SHP77 (cell line): Measurements from ENCODE around the gene MRI1.

ENCODE experiments used
- DNase-seq, 2 experiments: peaks; one replicate each; lab custom pipeline; 2025; lab: John Stamatoyannopoulos, UW

The MRI1 gene

DNA sequence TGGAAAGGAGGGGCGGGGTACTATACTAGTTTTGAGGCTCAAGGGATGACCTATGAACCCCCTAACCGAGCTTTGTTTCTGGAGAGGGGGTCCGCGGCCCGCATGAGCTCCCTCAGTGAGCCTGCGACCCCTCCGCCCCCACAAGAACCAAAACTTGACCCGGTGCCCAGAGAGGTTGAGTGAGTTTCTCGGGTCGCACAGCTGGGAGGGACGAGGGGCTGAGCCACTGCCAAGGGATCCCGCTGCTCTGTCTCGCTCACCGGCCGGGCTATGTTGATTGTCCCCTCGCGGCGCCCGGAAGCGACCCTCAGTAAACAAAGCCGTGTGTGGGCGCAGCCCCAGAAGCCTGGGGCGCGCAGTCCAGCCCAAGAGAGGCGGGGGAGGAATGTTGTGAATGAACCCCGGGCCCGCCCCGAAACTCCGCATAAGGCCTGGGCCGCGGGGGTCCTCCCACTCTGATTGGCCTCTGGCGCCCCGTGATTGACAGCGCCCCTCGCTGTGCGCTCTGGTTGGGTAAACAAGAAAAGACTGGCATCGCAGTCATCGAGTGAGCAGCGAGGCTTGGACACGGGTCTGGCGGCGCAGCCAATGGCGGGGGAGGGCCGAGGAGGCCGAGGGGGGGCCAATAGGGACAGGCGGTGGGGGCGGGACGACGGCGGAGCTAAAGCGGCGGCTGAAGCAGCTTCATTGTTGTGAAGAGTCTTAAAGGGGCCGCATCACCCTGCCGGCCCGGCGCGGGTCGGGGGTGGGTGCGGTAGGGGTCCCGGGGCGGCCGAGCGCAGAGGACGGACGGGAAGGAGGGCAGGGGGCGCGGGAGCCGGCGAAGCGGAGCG is 30.7 kb downstream of the MRI1 start, which contains the start of gene ZSWIM4:
Gene ZSWIM4 (plus strand): TSS at position 687 of the 833 bp plus-strand sequence. CDS start 206 bp downstream, outside the sequence.
- DNase-seq: peak; percentile 97 to 99

DNA sequence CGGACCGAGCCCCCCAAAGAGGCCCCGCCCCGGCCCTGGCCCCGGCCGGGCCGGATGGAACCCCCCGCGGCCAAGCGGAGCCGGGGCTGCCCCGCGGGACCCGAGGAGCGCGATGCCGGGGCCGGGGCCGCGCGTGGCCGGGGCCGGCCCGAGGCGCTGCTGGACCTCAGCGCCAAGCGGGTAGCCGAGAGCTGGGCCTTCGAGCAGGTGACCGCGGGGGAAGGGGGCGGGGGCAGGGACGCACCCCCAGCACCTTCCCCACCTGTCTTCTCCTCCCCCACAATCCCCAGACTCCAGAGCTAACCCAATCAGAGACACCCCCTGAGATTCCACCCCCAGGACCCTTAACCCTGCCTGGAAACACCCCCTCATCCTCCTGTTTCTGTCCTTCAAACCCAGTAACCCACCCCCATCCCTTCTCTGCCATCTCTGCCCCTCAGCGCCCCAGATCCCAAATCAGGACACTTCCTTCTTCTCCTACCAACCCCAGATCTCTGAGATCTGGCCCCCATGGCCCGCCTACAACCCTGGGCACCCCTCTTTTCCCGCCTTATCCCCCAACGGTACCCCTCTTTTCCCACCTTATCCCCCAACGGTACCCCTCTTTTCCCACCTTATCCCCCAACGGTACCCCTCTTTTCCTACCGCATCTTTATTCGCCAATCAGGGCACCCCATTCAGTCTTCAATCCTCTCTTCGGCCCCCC is 31.4 kb downstream of the MRI1 start:
- no peak for DNase-seq

DNA sequence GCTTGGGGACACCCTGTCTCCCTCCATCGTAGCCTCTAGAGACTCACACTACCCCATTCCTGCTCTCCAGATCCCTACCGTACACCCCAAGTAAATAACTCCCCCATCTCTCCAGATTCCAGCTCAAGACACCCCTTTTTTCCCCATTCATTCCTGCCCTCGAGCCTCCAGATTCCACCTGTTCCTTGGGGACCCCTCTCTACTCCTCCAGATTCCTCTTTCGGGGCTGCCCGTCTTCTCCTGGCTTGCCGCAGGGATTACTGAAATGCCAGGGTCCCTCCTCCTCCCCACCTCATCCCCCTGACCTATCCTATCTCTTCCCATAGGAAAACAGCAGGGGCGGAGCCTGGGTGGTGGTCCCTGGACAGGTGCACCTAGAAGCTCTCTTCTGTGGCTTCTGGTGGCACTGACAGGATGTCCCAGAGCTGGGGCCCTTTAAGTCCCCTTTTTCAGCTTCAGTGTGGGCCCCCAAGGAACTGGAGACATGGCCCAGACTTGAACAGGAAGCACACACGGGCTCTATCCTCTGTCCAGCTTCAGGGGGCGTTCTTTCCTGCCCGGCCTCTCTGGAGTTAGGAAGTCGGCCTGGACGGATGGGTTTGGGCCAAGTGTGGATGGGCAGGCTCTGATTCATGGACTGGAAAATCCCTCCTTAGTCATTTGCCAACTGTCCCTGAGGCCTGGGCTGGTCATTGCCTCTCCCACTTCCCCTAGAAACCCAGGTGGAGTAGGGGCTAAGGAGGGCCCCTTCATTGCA is 32.2 kb downstream of the MRI1 start:
- no peak for DNase-seq

- DNase-seq: no peak
Observed at GRCh38 chr19:13797058-13797440, 32.7 kb downstream of the MRI1 start.

DNA sequence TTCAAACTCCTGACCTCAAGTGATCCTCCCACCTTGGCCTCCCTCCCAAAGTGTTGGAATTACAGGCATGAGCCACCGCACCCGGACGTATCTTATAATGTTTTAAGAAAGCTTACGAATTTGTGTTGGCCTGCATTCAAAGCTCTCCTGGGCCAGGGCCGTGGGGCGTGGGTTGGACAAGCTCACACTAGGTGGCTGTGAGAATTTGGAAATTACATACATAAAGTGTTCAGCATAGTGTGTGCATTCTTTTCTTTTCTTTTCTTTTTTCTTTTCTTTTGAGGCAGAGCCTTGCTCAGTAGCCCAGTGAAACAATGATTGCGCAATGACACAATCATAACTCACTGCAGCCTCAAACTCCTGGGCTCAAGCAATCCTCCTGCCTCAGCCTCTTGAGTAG is 33.5 kb downstream of the MRI1 start:
- DNase-seq: no peak

DNA sequence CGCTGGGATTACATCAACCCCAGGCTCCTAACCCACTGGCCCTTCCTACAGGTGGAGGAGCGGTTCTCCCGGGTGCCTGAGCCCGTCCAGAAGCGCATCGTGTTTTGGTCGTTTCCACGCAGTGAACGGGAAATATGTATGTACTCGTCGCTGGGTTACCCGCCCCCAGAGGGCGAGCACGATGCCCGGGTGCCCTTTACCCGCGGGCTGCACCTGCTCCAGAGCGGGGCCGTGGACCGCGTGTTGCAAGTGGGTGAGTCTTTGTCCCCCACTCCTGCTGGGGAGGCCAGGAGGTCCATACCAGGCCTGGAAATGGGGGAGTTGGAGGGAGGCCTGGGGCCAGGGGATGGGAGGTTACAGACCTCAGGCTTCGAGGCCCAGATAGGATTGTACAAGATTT is 35.3 kb downstream of the MRI1 start:
- DNase-seq: no peak

GRCh38 chr19:13803038-13803437 is 38.7 kb downstream of the MRI1 start:
- no peak for DNase-seq

DNA sequence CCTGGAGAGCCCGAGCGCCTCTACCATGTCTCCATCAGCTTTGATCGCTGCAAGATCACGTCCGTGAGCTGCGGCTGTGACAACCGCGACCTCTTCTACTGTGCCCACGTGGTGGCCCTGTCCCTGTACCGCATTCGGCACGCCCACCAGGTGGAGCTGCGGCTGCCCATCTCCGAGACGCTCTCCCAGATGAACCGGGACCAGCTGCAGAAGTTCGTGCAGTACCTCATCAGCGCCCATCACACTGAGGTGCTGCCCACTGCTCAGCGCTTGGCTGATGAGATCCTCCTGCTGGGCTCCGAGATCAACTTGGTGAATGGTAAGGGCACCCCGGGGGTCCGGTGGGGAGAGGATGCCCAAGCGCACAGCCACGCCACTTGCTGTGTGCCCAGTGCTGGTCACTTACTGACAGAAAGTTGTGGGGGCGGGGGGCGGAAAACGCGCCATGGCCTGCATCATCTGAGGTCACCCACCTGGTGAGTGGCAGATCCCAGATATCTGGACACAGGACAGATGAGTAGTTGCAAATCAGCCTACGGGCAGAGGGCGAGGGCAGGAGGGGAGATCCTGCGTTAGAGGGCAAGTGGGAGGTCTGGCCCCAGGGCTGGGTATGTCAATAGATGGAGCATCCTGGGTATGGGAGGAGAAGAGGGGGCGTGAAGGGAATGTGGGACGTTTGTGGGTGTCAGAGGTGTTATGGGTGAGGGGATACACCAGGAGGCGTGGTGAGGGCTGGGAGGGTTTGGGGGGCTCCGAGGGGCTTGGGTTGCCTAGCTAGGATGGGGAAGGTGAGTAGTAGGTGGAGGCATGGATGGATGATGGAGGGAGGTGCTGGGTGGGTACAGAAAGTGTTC is 40.7 kb downstream of the MRI1 start:
- DNase-seq: peak in 1 of 2 experiments; percentile 11

- no peak for DNase-seq
Observed at GRCh38 chr19:13806728-13807127, 42.4 kb downstream of the MRI1 start.

DNA sequence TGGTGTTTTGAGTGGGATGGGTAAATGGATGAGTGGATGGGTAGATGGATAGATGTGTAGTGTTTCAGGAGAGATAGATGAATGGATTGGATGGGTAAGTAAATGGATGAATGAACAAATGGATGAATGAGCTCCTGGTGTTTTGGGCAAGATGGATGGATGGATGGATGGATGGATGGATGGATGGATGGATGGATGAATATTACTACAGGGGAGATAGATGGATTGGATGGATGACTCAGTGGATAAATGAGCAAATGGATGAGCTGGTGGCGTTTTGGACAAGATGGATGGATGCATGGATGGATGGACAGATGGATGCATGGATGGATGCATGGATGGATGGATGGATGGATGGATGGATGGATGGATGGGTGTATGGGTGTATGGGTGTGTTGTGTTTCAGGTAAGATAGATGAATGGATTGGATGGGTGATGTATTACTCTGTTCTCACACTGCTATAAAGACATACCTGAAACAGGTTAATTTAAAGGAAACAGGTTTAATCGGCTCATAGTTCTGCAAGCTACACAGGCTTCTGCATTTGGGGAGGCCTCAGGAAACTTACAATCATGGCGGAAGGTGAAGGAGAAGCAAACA is 43.2 kb downstream of the MRI1 start:
- DNase-seq: no peak

- no peak for DNase-seq
Observed at GRCh38 chr19:13808856-13809255, 44.5 kb downstream of the MRI1 start.

DNA sequence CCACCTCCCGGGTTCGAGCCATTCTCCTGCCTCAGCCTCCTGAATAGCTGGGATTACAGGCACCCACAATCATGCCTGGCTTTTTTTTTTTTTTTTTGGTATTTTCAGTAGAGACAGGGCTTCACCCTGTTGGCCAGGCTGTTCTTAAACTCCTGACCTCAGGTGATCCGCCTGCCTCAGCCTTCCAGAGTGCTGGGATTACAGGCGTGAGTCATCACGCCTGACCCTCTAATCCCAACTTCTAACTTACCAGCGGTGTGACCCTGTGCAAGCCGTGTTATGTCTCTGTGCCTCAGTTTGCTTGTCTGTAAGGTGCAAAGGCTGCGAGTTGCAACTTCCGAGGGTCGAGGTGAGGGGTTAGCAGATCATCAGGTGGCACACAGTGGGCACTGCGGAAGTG is 48.2 kb downstream of the MRI1 start:
- DNase-seq: no peak

DNA sequence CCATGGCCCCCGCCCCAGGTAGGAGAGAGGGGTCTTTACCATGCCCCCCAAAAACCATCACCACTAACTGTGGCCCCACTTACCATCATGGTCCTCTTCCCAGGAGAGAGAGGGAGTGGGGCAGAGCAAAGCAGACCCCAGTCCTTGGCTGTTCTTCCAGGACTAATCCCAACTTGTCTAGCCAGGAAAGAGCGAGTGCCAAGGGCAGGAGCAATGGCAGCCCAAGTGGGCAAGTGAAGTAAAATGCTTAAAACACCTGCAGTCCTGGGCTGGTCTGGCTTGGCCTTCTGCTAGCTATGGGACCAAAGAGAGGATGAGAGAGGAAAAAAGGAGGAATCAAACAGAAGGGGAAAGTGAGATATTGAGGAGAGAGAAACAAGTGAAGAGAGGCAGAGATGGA is 48.8 kb downstream of the MRI1 start:
- no peak for DNase-seq

GRCh38 chr19:13814550-13814949 is 50.2 kb downstream of the MRI1 start:
- no peak for DNase-seq

GRCh38 chr19:13817018-13817614 is 52.8 kb downstream of the MRI1 start:
- no peak for DNase-seq

- no peak for DNase-seq
Observed at GRCh38 chr19:13817615-13818371, 53.5 kb downstream of the MRI1 start.

DNA sequence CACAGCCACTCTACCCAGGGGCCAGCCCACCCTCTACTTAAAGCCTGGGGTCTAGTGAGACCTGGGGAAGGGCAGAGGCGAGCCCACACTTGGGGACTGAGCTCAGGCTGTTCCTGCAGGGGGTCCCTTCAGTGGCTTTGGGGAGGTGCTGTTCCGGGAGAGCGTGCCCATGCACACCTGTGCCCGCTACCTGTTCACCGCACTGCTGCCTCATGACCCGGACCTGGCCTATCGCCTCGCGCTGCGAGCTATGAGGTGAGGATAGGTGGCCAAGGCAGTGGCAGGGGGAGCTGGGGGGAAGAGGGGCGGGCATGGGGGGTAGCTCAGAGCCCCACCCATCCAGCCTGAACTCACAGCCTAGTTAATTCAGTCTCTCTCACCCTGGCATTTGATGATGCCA is 54.9 kb downstream of the MRI1 start:
- no peak for DNase-seq

DNA sequence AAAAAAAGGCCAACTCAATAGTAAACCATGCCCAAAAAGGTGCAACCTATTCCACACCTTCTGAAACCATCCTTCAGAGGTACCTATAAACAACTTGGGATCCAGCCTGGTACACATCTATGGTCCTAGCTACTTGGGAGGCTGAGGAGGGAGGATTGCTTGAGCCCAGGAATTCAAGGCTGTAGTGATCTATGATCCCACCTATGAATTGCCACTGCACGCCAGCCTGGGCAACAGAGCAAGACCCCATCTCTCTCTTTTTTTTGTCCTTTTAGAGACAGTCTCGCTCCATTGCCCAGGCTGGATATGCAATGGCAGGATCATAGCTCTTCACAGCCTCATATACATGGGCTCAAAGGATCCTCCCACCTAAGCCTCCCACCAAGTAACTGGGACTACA is 57.0 kb downstream of the MRI1 start:
- DNase-seq: no peak

DNA sequence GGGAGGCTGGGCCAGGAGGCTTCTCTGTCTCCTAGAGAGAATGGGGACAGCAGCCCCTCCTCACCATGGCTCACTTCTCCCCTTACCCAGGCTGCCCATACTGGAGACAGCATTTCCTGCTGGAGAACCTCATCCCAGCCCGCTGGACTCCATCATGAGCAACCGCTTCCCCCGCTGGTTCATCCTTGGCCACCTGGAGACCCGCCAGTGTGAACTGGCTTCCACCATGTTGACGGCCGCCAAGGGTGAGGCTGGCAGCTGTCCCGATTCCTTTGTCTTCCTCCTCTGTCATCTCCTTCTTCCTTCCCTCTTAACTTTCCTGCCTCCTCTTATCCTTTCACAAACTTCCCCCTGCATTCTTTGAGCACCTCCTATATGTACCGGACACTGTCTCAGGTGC is 58.9 kb downstream of the MRI1 start:
- DNase-seq: no peak
